Activated CD8-positive, alpha-beta memory T cell treated with anti-CD3 and anti-CD28 coated beads for 1 hour (primary cell): ENCODE measurements around the gene FKRP.
"Not testable (repeated sequence)": the region's sequence is repeated elsewhere in the genome, so short reads cannot be mapped to it uniquely, and the experiment has no call there.

Experiments
- DNase-seq, 2 donors: peaks; one replicate each; pipeline ENCODE4 v3.0.0-alpha.2; 2020; ENCODE audit warnings: low read depth in 1 of 2; ENCODE audit errors: extremely low read depth in 1 of 2

FKRP gene

GRCh38 chr19:46756544-46756888 is 10.7 kb downstream of the FKRP start:
- DNase-seq = no peak

DNA sequence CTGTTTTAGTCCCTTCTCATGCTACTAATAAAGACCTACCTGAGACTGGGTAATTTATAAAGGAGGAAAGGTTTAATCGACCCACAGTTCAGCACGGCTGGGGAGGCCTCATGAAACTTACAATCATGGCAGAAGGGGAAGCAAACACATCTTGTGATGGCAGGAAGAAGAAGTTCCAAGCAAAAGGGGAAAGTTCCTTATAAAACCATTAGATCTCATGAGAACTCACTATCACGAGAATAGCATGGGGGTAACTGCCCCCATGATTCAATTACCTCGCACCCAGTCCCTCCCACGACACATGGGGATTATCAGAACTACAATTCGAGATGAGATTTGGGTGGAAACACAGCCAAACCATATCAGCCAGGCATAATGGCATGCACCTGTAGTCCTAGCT is 13.3 kb downstream of the FKRP start:
- no peak for DNase-seq

- DNase-seq = no peak
Observed at GRCh38 chr19:46759817-46760333, 14.0 kb downstream of the FKRP start.

DNA sequence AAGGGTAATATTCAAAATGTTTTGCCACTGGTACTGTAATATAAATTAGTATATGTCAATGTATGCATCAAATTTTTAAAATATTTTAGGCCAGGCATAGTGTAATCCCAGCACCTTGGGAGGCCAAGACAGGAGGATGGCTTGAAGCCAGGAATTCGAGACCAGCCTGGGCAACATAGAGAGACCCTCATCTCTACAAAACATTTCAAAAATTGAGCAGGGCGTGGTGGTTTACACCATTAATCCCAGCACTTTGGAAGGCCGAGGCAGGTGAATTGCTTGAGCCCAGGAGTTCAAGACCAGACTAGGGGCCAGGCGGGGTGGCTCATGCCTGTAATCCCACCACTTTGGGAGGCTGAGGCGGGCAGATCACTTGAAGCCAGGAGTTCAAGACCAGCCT is 14.5 kb downstream of the FKRP start:
- DNase-seq = no peak

DNA sequence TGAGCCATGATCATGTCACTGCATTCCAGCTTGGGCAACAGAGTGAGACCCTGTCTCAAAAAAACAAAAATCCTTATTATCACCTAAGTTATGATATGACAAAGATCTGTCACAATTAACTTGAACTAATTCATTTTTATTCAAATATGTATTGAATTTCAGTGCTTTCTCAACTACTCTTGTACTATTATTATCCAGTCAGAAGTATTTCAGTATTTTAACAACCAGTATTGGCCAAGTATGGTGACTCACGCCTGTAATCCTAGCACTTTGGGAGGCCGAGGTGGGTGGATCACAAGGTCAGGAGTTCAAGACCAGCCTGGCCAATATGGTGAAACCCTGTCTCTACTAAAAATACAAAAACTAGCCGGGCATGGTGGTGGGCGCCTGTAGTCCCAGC is 15.0 kb downstream of the FKRP start:
- not testable (repeated sequence) for DNase-seq

- DNase-seq = no peak
Observed at GRCh38 chr19:46761418-46761831, 15.6 kb downstream of the FKRP start.

DNA sequence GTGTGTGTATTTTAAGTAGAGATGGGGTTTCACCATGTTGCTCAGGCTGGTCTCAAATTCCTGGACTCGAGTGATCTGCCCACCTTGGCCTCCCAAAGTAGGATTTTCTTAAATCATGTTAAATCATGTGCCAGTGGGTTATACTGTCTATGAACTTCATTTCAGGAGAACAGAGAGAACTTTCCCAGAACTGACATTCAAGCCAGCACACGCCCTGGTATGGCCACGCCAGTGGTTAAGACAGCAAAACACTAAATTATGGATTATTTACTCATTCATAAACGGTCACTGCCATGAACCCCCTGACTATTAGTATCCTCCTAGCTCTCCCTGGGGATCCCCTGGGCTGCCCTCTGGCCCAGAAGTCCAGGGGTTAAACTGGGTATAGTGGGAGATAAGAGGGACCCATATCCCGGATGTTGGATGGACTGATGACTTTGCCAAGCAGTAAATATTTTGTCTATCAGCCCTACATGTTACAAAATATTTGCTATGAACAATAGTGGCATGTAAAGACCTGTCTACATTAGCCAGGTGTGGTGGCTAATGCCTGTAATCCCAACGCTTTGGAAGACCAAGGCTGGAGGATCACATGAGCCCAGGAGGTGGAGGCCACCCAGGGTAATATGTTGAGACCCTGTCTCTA is 16.5 kb downstream of the FKRP start:
- no peak for DNase-seq

DNA sequence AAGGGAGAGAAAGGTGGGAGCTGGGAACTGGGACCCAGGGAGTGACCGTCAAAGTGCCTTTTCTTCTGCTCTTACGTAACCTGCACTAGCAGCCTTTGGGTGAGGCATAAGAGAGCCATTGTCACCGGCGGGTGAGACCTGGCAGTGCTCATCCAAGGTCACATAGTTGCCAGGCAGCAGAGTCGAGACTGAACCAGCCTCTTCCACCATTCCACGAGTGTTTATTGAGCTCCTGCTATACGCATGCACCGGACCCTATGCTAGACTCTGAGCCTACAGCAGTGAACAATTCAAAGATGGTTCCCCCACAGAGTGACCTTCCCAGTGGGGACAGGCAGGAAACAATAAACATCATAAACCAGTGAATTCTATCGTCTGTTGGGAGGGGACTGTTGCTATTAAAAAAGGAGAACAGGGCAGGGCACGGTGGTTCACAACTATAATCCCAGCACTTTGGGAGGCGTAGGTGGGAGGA is 19.0 kb downstream of the FKRP start:
- DNase-seq = no peak

- DNase-seq = no peak
Observed at GRCh38 chr19:46766569-46767317, 20.9 kb downstream of the FKRP start.

GRCh38 chr19:46768746-46769145 is 22.9 kb downstream of the FKRP start:
- DNase-seq = not testable (repeated sequence)

- DNase-seq = no peak
Observed at GRCh38 chr19:46772170-46773017, 26.5 kb downstream of the FKRP start.

DNA sequence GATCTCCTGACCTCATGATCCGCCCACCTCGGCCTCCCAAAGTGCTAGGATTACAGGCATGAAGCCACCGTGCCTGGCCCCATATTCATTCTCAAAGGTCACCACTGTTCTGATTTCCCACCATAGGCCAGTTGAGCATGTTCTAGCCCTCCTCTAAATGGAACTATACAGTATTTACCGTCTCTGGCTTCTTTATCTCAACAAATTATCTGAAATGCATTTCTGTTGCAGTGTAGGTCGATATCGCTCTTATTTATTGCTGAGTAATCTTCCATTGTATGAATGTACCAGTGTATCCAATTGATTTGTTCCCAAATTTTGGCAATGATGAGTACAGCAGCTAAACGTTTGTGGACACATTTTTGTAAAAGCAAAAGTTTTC is 27.2 kb downstream of the FKRP start:
- no peak for DNase-seq

- DNase-seq = no peak
Observed at GRCh38 chr19:46775642-46776258, 29.9 kb downstream of the FKRP start.

- no peak for DNase-seq
Observed at GRCh38 chr19:46776927-46777911, 31.4 kb downstream of the FKRP start.

DNA sequence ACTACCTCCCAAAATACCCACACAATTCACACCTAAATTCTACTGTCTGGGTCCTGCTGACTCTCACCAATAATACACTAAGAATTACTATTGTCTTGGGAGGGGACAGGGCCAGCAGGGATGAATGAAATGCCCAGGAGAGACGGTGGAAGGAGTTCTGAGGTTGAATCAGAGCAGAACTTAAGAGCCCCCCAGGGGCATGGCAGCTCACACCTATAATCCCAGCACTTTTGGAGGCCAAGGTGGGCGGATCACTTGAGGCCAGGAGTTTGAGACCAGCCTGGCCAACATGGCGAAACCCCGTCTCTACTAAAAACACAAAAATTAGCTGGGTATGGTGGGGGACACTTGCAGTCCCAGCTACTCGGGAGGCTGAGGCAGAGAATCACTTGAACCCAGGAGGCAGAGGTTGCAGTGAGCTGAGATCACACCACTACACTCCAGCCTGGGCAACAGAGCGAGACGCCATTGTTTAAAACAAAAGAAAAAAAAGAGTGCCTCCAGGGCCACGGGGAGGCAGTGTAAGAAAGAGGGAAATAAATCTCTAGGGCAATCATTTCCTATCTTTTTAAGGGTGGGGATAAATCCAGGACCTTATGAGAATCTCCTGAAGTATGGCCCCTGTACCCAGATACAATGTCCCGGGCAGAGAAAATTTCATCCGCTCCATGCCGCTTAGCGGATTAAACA is 32.2 kb downstream of the FKRP start:
- DNase-seq = not testable (repeated sequence)

DNA sequence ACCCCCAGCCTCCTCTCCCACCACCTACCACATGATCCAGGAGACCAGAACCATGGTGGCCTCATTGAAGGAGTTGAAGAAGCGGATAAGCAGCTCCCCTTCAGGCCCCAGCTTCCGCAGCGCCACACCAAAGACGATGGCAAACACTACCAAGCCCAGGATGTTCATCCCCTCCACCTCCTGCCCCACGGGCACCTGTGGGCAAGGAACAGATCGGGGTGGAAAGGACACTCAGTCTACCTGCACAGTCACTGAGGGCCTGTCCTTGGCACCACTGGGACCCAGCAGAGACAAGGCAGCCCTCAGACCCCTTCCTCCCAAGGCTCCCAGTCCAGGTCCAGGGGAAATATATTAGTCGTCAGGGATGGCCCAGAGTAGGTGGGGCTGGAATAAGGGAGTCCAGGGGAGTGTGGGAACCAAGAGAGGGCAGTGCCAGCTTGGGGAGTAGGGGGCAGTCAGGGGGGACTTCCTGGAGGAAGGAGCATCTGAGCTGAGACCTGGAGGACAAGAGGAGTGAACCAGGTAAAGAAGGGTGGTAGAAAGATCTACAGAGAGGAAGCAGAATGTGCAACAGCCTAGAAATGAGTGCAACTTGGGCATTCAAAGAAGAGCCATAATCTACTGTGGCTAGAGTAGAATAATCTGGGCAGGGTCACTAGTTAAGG is 36.6 kb downstream of the FKRP start:
- no peak for DNase-seq

GRCh38 chr19:46783670-46784069 is 37.8 kb downstream of the FKRP start:
- DNase-seq = no peak

- DNase-seq = no peak
Observed at GRCh38 chr19:46784262-46785053, 38.6 kb downstream of the FKRP start.
